H1 (cell line): ENCODE measurements around the gene KCNK4. TPM values are rescaled to one million over a fixed set of nuclear protein-coding genes. Genes with fewer than 3 reads are reported as not detected.

ENCODE experiments used
- ATF2 ChIP-seq: IDR thresholded peaks from 2 replicates; pipeline ENCODE4 v1.6.1; 2012; ENCODE audit warnings: low read length, inconsistent platforms
- CBX8 ChIP-seq: fragments of 300-800, 300-1000 bp; sonication (generic); IDR thresholded peaks from 2 replicates; pipeline ENCODE4 v1.7.1; 2016; ENCODE audit warnings: low read depth, low read length, borderline replicate concordance
- CHD2 ChIP-seq: IDR thresholded peaks from 2 replicates; pipeline ENCODE4 v1.6.1; 2012; ENCODE audit warnings: low read length, improper control_type of control experiment
- JUN ChIP-seq: IDR thresholded peaks from 2 replicates; pipeline ENCODE4 v1.6.1; 2011; ENCODE audit warnings: low read depth, mild to moderate bottlenecking, improper control_type of control experiment, low read length
- KDM5A ChIP-seq: fragments of 200-600 bp; IDR thresholded peaks from 2 replicates; pipeline ENCODE4 v1.7.1; 2012; ENCODE audit warnings: mild to moderate bottlenecking, low read length, inconsistent platforms, mixed read lengths
- RNF2 ChIP-seq: fragments of 200-900, 300-1000 bp; sonication (generic); IDR thresholded peaks from 2 replicates; pipeline ENCODE4 v1.7.1; 2016; ENCODE audit warnings: borderline replicate concordance, low read depth, mild to moderate bottlenecking, antibody characterized with exemption, low read length; ENCODE audit not compliant: poor library complexity, severe bottlenecking; ENCODE audit errors: missing control alignments
- SUZ12 ChIP-seq: fragments of 200-600 bp; sonication (generic); IDR thresholded peaks from 2 replicates; pipeline ENCODE4 v1.6.1; 2012; ENCODE audit warnings: mild to moderate bottlenecking, inconsistent platforms, low read length, moderate library complexity, mixed read lengths
- polyA plus RNA-seq, 7 experiments: library from polyadenylated mRNA; depleted of rRNA in 3 of 7; stranded (reverse) in 5 of 7; unstranded in 2 of 7; fragments of >200 nt in 5 of 7; fragments of 200-250 nt in 2 of 7; gene quantifications; 1 replicate in 5 of 7; 2 replicates in 1 of 7; 4 replicates in 1 of 7; pipeline versions ENCODE4 v1.2.1 to v1.2.3, GENCODE V29; 2011 to 2013; ENCODE audit warnings: missing spikeins in 2 of 7, mixed read lengths in 2 of 7
- total RNA-seq: library from RNA; stranded (reverse); fragmentation: NEBNext Ultra II Directional; extraction: Animal tissue kit (Norgen Biotek cat#: 25700); gene quantifications from 2 replicates; pipeline ENCODE4 v1.2.1, GENCODE V29; 2021
- TF ChIP-seq, protein P1 (sequence below): IDR thresholded peaks from 2 replicates; pipeline ENCODE4 v1.6.1; 2012; ENCODE audit warnings: inconsistent platforms

Gene KCNK4
- total and polyA plus RNA-seq, 2 of the 8 experiments (the other 6 are each of a cell fraction or from before 2014, with no cell fraction given) = 0.19 TPM; not detected in 1

DNA sequence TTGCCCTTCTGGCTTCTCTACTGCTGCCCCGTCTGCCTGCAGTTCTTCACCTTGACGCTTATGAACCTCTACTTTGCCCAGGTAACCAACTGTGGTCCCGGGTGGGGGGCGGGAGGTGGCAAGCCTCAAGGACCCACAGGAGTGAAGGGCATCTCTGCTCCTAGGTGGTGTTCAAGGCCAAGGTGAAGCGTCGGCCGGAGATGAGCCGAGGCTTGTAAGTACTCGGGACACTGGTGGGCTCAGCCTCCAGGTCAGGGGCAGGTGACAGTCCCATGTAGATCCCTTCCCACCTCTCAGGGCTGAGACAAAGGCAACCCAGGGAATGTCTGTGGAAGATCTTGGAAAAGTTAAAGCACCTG, 4.3 kb upstream of the KCNK4 start (continued):
- TF ChIP-seq RNF2 = no peak
- TF ChIP-seq CBX8 = no peak
- TF ChIP-seq, protein P1, sequence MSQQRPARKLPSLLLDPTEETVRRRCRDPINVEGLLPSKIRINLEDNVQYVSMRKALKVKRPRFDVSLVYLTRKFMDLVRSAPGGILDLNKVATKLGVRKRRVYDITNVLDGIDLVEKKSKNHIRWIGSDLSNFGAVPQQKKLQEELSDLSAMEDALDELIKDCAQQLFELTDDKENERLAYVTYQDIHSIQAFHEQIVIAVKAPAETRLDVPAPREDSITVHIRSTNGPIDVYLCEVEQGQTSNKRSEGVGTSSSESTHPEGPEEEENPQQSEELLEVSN = no peak
- no peak for TF ChIP-seq CHD2
- TF ChIP-seq SUZ12 = no peak
- TF ChIP-seq ATF2 = no peak
- no peak for TF ChIP-seq KDM5A
- TF ChIP-seq JUN = no peak
